Skeletal muscle tissue (tissue), 4 donors: ENCODE measurements around the gene ONECUT2. TPM values are rescaled to one million over a fixed set of nuclear protein-coding genes. Genes with fewer than 3 reads are reported as not detected.
A peak's percentile ranks its signal among the peaks of the same experiment; 100 is the strongest.
"Not testable (repeated sequence)": the region's sequence is repeated elsewhere in the genome, so short reads cannot be mapped to it uniquely, and the experiment has no call there.

Experiments used
- H3K27ac ChIP-seq: one replicate; pipeline ENCODE4 v1.7.0; 2013; ENCODE audit warnings: mild to moderate bottlenecking, low read depth, low read length, inconsistent platforms
- H3K27me3 ChIP-seq, 3 donors: one replicate each; pipeline ENCODE4 v1.7.0; 2013; ENCODE audit warnings: low read length in 3 of 3; ENCODE audit not compliant: control insufficient read depth in 3 of 3, insufficient read depth in 3 of 3
- H3K36me3 ChIP-seq, 3 donors: one replicate each; pipeline ENCODE4 v1.7.0; 2013; ENCODE audit warnings: low read length in 3 of 3; ENCODE audit not compliant: control insufficient read depth in 3 of 3, insufficient read depth in 3 of 3
- H3K4me1 ChIP-seq, 3 donors: one replicate each; pipeline ENCODE4 v1.7.0; 2013; ENCODE audit warnings: low read length in 3 of 3, mild to moderate bottlenecking in 3 of 3; ENCODE audit not compliant: control insufficient read depth in 3 of 3, insufficient read depth in 3 of 3
- H3K4me3 ChIP-seq, 3 donors: one replicate each; pipeline ENCODE4 v1.7.0; 2013; ENCODE audit warnings: low read length in 3 of 3
- H3K9ac ChIP-seq, 3 donors: one replicate each; pipeline ENCODE4 v1.7.0; 2013; ENCODE audit warnings: low read length in 3 of 3, mild to moderate bottlenecking in 3 of 3, moderate library complexity in 2 of 3, low read depth in 1 of 3
- H3K9me3 ChIP-seq, 3 donors: one replicate each; pipeline ENCODE4 v1.7.0; 2013; ENCODE audit warnings: low read length in 3 of 3; ENCODE audit not compliant: control insufficient read depth in 3 of 3
- total RNA-seq: library from RNA; depleted of rRNA; stranded (reverse); fragments of >200 nt; gene quantifications from one replicate; pipeline ENCODE4 v1.2.3, GENCODE V29; 2014
- donor health status: Osteomylitis.

The ONECUT2 gene
- total RNA-seq, 1 donor from 2014 or later: not detected

GRCh38 chr18:57519668-57520424 is 84.7 kb downstream of the ONECUT2 start:
- H3K9ac ChIP-seq: no peak overlapping the region
- H3K4me1 ChIP-seq: no peaks in the 10 kb centered on the region
- peaks cover 0 to 7% (median 3%) of the 10 kb centered on the region in 3 donors for H3K27me3 ChIP-seq
- no peak overlapping the region for H3K4me3 ChIP-seq
- no peaks in the 10 kb centered on the region for H3K9me3 ChIP-seq
- no peak overlapping the region for H3K27ac ChIP-seq
- no peaks in the 10 kb centered on the region for H3K36me3 ChIP-seq

DNA sequence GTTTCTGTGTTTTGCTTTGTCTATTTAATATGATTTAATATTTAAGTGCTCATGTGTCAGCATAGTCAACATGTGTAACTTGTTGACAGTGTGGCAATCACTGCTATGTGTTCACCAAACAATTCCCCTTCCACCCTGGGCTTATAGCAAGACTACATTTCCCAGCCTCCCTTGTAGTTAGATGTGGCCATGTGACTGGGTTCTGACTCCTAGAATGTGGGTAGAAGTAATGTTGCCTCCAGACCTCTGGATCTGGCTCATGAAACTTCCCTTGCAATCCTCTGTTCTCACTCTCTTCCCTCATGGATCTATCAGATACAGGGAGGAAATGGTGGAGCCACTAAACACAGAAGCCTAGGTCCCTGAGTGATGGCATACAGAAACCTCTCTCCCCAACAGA is 87.2 kb downstream of the ONECUT2 start:
- H3K27me3 ChIP-seq, H3K36me3 ChIP-seq, H3K27ac ChIP-seq, H3K4me3 ChIP-seq, H3K9ac ChIP-seq, H3K9me3 ChIP-seq, H3K4me1 ChIP-seq: not testable (repeated sequence)

DNA sequence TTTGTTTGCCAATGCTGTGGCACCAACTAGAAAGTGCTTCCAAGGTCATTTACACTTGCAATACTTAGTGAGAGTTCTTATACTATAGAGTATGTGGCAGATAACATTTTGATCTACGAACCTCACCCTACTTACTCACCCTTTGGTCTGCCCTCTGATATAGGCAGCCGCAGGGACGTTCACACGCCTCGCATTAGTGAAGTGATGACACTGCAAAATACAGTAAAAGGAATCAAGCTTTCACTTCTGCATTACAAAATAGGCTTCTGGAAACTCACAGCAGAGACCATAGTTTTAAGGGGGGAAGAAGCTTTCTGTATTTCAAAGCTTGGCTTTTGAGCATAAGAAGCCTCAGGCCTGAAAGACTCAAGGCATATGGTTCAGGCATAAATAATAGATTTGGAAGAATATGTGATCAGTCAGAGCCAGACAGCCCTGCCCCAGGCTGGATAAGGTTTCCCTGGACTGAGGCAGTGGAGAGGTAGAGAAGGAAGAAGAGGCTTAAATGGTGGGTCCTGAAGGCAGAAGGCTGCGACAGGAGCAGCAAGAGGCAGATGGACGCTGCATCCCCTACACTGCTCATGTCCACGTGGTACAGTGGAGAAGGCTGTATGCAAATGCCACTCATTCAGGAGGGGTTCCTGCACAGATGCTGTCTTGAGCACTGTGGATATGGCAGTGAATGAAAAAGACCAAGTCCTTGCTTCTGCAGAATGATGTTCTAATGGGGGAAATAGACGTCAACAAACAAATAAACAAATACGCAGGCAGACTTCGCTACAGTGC is 88.2 kb downstream of the ONECUT2 start:
- H3K4me3 ChIP-seq: no peak overlapping the region
- H3K9me3 ChIP-seq: peaks cover 0 to 3% (median 0%) of the 10 kb centered on the region in 3 donors
- H3K36me3 ChIP-seq: no peaks in the 10 kb centered on the region
- no peaks in the 10 kb centered on the region for H3K4me1 ChIP-seq
- H3K9ac ChIP-seq: no peak overlapping the region
- peaks cover 0 to 5% (median 0%) of the 10 kb centered on the region in 3 donors for H3K27me3 ChIP-seq
- no peak overlapping the region for H3K27ac ChIP-seq

DNA sequence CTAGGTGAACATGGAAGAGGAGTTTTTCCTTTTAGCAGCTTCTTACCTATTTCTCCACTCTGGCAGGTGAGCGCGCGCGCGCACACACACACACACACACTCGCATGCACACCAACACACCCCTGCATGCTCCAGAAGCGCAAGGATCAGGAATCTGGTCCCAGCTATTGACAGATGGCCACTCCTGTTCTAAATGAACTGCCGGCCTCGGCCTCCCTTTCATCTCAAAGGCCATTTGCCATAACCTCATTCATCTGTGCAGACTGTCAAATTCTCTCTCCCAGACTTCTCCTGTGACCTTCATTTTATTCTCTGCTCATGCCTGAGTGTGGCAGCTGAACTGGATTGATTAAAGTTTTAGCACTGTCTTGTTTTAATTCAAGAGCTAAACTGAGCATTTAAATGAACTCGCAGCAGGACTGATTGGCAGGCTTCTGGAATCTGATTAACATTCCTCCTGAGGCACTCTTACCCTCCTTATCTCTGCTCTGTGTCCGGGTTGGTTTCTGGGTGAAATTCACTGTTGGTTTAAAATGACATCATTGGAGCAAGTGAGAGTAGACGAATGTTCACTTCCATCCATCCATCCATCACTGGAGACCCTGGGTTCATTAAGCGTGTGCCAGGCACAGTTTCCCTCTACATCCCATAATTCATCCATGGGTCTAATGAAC is 92.5 kb downstream of the ONECUT2 start:
- no peak overlapping the region for H3K27ac ChIP-seq
- H3K27me3 ChIP-seq: peaks cover 0 to 2% (median 0%) of the 10 kb centered on the region in 3 donors
- peaks cover 0 to 3% (median 0%) of the 10 kb centered on the region in 3 donors for H3K9me3 ChIP-seq
- H3K4me1 ChIP-seq: peaks cover 1 to 2% (median 1%) of the 10 kb centered on the region in 3 donors
- no peaks in the 10 kb centered on the region for H3K36me3 ChIP-seq
- H3K9ac ChIP-seq: no peak overlapping the region
- no peak overlapping the region for H3K4me3 ChIP-seq

DNA sequence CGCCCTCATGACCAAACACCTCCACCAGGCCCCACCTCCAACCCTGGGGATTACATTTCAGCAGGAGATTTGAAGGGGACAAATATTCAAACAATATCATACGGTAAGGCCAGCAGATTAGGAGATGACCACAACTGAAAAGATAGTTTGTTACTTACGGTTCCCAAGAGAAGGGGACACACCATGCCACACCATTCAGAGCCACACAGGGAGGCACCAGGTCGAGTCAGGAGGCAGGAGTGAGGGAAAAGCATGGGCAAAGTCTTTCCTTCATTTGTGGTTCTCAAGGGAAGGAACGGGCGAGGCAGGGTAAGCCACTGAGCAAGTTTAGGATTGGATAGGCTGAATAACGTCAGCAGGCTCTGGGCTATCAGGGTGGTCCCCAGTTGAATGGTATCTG is 94.0 kb downstream of the ONECUT2 start:
- Histone ChIP-seq H3K9me3 (peaks cover 0 to 3% (median 0%) of the 10 kb centered on the region in 3 donors), H3K36me3 (no peaks in the 10 kb centered on the region), H3K4me1 (peaks cover 13 to 14% (median 13%) of the 10 kb centered on the region in 3 donors), H3K4me3 (no peak overlapping the region), H3K9ac (no peak overlapping the region), H3K27ac (no peak overlapping the region), H3K27me3 (no peaks in the 10 kb centered on the region)

- Histone ChIP-seq H3K36me3 (no peaks in the 10 kb centered on the region), H3K4me1 (peaks cover 13 to 14% (median 13%) of the 10 kb centered on the region in 3 donors), H3K27me3 (no peaks in the 10 kb centered on the region), H3K27ac (peak overlapping the region; percentile 22), H3K9me3 (no peaks in the 10 kb centered on the region), H3K4me3 (peak overlapping the region; percentile 2 to 46 (median 36)), H3K9ac (peak overlapping the region in 2 of 3 donors; percentile 44 to 72)
Measured at GRCh38 chr18:57533006-57533867, 98.1 kb downstream of the ONECUT2 start.

- Histone ChIP-seq H3K27me3 (no peaks in the 10 kb centered on the region), H3K36me3 (no peaks in the 10 kb centered on the region), H3K27ac (peak overlapping the region; percentile 22), H3K9me3 (no peaks in the 10 kb centered on the region), H3K9ac (peak overlapping the region in 1 of 3 donors; percentile 72), H3K4me1 (peaks cover 13 to 14% (median 13%) of the 10 kb centered on the region in 3 donors), H3K4me3 (no peak overlapping the region)
Measured at GRCh38 chr18:57533868-57534510, 98.8 kb downstream of the ONECUT2 start.

GRCh38 chr18:57534511-57534909 is 99.3 kb downstream of the ONECUT2 start:
- Histone ChIP-seq H3K27me3 (no peaks in the 10 kb centered on the region), H3K9ac (no peak overlapping the region), H3K27ac (no peak overlapping the region), H3K9me3 (no peaks in the 10 kb centered on the region), H3K36me3 (no peaks in the 10 kb centered on the region), H3K4me3 (no peak overlapping the region), H3K4me1 (peaks cover 13 to 14% (median 13%) of the 10 kb centered on the region in 3 donors)

- H3K4me3 ChIP-seq: no peak overlapping the region
- H3K27ac ChIP-seq: no peak overlapping the region
- H3K27me3 ChIP-seq: no peaks in the 10 kb centered on the region
- H3K9me3 ChIP-seq: no peaks in the 10 kb centered on the region
- no peaks in the 10 kb centered on the region for H3K36me3 ChIP-seq
- peaks cover 9 to 14% (median 12%) of the 10 kb centered on the region in 3 donors for H3K4me1 ChIP-seq
- H3K9ac ChIP-seq: no peak overlapping the region
Measured at GRCh38 chr18:57538614-57539013, 103.4 kb downstream of the ONECUT2 start.
